ENCODE measurements around the gene CNTN4. TPM values are rescaled to one million over a fixed set of nuclear protein-coding genes. Genes with fewer than 3 reads are reported as not detected.

The CNTN4 gene
- total RNA-seq, 1 experiment from 2014 or later = 0.12 TPM

GRCh38 chr3:2822611-2823010 is 723.9 kb downstream of the CNTN4 start:
- BruUV-seq (replicated peaks) = no TSS peak
- H3K27me3 Mint-ChIP-seq (ENCODE audit: insufficient read depth, unreplicated experiment) = peaks cover 35% of the 10 kb centered on the region
- H3K36me3 Mint-ChIP-seq (ENCODE audit: insufficient read depth, unreplicated experiment) = no peaks in the 10 kb centered on the region
- no peak overlapping the region for H3K27ac Mint-ChIP-seq (ENCODE audit: low read depth, unreplicated experiment)
- intact Hi-C loops (cut with micrococcal nuclease) = no loop called here
- DNase-seq (ENCODE audit: unreplicated experiment) = no peak
- H3K9me3 Mint-ChIP-seq (ENCODE audit: unreplicated experiment) = no peaks in the 10 kb centered on the region
- no peak overlapping the region for H3K4me3 Mint-ChIP-seq (ENCODE audit: unreplicated experiment)
- POLR2A ChIA-PET = no interaction called here
- TF ChIP-seq, protein P1, sequence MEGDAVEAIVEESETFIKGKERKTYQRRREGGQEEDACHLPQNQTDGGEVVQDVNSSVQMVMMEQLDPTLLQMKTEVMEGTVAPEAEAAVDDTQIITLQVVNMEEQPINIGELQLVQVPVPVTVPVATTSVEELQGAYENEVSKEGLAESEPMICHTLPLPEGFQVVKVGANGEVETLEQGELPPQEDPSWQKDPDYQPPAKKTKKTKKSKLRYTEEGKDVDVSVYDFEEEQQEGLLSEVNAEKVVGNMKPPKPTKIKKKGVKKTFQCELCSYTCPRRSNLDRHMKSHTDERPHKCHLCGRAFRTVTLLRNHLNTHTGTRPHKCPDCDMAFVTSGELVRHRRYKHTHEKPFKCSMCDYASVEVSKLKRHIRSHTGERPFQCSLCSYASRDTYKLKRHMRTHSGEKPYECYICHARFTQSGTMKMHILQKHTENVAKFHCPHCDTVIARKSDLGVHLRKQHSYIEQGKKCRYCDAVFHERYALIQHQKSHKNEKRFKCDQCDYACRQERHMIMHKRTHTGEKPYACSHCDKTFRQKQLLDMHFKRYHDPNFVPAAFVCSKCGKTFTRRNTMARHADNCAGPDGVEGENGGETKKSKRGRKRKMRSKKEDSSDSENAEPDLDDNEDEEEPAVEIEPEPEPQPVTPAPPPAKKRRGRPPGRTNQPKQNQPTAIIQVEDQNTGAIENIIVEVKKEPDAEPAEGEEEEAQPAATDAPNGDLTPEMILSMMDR (IDR thresholded peaks at IDR 0.05; ENCODE audit: unreplicated experiment) = no peak
- H3K4me1 Mint-ChIP-seq (ENCODE audit: insufficient read depth, unreplicated experiment) = peaks cover 5% of the 10 kb centered on the region
- CTCF ChIA-PET = interaction anchor here (0.5 kb wide), 1 partner anchor 18 kb away, joined by 3 read pairs; no protein-coding TSS in a partner anchor

DNA sequence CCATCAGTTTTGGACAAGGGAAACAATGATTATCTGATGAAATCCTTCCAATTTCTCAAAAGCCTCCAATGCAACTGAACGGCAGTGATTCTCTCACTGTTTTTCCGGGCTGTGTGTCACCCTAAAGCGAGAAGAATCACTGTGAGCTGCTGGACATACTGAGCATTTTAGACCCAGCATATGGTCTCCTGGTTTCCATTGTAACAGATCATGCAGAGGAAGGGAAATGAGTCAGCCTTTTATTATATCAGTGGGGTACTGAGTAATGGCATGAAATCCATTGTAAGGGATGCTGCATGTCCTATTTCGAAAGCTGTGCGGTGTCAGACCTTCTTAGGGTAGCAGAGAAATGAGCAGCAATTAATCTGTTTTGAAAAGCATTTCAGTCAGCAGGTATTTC is 724.4 kb downstream of the CNTN4 start:
- ChIA-PET CTCF (interaction anchor here (0.5 kb wide), 1 partner anchor 18 kb away, joined by 3 read pairs; no protein-coding TSS in a partner anchor), POLR2A (no interaction called here)
- Mint-ChIP-seq H3K4me3 (ENCODE audit: unreplicated experiment) (no peak overlapping the region), H3K27ac (ENCODE audit: low read depth, unreplicated experiment) (no peak overlapping the region), H3K36me3 (ENCODE audit: insufficient read depth, unreplicated experiment) (no peaks in the 10 kb centered on the region), H3K4me1 (ENCODE audit: insufficient read depth, unreplicated experiment) (peaks cover 5% of the 10 kb centered on the region), H3K27me3 (ENCODE audit: insufficient read depth, unreplicated experiment) (peaks cover 40% of the 10 kb centered on the region), H3K9me3 (ENCODE audit: unreplicated experiment) (no peaks in the 10 kb centered on the region)
- TF ChIP-seq, protein P1 (IDR thresholded peaks at IDR 0.05; ENCODE audit: unreplicated experiment) = no peak
- intact Hi-C loops (cut with micrococcal nuclease) = no loop called here
- no TSS peak for BruUV-seq (replicated peaks)
- peak; percentile 25 for DNase-seq (ENCODE audit: unreplicated experiment)

DNA sequence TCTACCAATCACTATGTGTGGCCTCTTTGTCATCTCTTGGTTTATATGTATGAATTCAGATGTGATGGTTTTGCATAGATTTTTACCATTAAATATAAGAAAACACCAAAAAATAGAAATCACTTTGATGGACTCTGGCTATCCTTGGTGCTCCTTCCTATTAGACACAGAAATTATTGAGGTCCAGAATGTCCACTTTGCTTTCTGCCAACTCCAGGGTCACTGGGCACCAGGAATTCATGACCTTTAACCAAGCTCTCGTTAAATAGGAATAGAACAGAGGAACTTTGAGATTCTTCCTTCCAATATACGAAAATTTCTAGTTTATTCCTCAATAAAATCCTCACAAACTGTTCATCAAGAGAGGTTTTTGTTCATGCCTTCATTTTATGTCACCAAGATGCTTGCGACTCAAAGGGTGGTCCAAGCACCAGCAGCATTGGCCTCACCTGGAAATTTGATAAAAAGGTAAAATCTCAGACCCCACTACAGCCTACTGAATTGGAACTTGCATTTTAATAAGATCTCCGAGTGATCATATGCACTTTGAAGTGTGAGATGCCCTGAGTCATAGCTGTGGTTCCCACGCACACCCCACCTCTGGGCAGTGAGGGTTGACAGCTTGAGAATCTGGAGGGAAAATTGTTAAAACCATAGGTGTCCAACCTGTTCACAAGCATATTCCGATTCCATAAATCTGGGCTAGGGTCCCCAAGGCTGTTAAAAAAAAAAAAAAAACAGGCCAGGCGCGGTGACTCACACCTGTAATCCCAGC is 725.0 kb downstream of the CNTN4 start:
- Mint-ChIP-seq H3K36me3 (ENCODE audit: insufficient read depth, unreplicated experiment) (no peaks in the 10 kb centered on the region), H3K27me3 (ENCODE audit: insufficient read depth, unreplicated experiment) (peaks cover 45% of the 10 kb centered on the region), H3K4me1 (ENCODE audit: insufficient read depth, unreplicated experiment) (peaks cover 5% of the 10 kb centered on the region), H3K27ac (ENCODE audit: low read depth, unreplicated experiment) (no peak overlapping the region), H3K4me3 (ENCODE audit: unreplicated experiment) (no peak overlapping the region), H3K9me3 (ENCODE audit: unreplicated experiment) (no peaks in the 10 kb centered on the region)
- CTCF ChIA-PET = no interaction called here
- POLR2A ChIA-PET = no interaction called here
- TF ChIP-seq, protein P1 (IDR thresholded peaks at IDR 0.05; ENCODE audit: unreplicated experiment) = no peak
- no TSS peak for BruUV-seq (replicated peaks)
- intact Hi-C loops (cut with micrococcal nuclease) = no loop called here
- no peak for DNase-seq (ENCODE audit: unreplicated experiment)

DNA sequence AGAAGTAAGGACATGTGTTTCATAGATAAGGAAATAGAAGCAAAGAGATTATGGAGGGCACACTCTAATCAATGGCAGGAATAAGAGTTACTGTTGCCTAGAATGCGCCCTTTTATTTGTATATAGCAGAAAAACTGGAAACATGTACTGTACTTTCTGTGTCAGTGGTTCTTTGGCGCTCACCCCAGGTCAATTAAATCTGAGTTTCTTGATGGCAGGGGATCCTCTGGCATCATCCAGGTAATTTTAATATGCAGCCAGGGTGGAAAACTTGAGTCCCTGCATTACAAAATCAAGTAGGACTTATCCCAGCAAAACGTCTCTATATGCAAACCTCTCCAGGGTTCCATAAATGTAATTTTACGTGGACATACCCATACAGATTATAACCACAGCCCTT is 727.4 kb downstream of the CNTN4 start:
- Mint-ChIP-seq H3K27ac (ENCODE audit: low read depth, unreplicated experiment) (no peak overlapping the region), H3K4me3 (ENCODE audit: unreplicated experiment) (no peak overlapping the region), H3K27me3 (ENCODE audit: insufficient read depth, unreplicated experiment) (peaks cover 42% of the 10 kb centered on the region), H3K9me3 (ENCODE audit: unreplicated experiment) (no peaks in the 10 kb centered on the region), H3K36me3 (ENCODE audit: insufficient read depth, unreplicated experiment) (no peaks in the 10 kb centered on the region), H3K4me1 (ENCODE audit: insufficient read depth, unreplicated experiment) (peaks cover 5% of the 10 kb centered on the region)
- POLR2A ChIA-PET = no interaction called here
- TF ChIP-seq, protein P1 (IDR thresholded peaks at IDR 0.05; ENCODE audit: unreplicated experiment) = no peak
- CTCF ChIA-PET = interaction anchor here (1.0 kb wide), 1 partner anchor 14 kb away, joined by 4 read pairs; no protein-coding TSS in a partner anchor
- DNase-seq (ENCODE audit: unreplicated experiment) = no peak
- intact Hi-C loops (cut with micrococcal nuclease) = no loop called here
- no TSS peak for BruUV-seq (replicated peaks)
